GM18867 (cell line): ENCODE data around the gene ABHD2.
"Not testable (repeated sequence)": the region's sequence is repeated elsewhere in the genome, so short reads cannot be mapped to it uniquely, and the experiment has no call there.

Source experiments
- ATAC-seq: cut with Tn5 transposase; IDR thresholded peaks from one replicate; pipeline ENCODE4 v1.9.1; 2021; ENCODE audit warnings: mild to moderate bottlenecking, moderate library complexity; ENCODE audit not compliant: unreplicated experiment

The ABHD2 gene

DNA sequence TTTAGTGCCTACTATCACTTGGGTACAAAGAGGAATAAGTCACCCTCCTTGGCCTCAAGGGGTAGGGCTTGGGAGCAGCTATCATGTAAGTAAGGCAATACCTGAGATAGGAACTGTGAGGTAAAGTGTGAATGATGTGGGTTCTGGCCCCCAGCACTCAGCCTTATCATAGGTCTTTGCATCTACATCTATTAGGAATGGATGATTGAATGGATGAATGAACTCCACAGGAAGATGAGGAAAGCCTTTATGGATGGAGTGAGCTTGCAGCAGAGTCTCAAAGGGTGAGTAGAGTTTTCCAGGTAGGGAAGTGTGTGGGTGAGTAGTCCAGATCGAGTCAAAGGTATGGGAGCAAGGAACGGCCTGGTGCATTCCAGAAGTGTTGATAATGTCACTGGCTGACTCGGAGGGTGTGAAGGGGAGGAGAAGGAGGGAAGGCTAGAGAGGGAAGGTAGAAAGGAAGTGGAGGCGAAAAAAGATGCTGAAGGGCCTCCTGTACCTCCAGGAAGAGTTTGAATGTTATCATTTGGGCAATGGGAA, 13.1 kb upstream of the ABHD2 start:
- ATAC-seq: no peak

DNA sequence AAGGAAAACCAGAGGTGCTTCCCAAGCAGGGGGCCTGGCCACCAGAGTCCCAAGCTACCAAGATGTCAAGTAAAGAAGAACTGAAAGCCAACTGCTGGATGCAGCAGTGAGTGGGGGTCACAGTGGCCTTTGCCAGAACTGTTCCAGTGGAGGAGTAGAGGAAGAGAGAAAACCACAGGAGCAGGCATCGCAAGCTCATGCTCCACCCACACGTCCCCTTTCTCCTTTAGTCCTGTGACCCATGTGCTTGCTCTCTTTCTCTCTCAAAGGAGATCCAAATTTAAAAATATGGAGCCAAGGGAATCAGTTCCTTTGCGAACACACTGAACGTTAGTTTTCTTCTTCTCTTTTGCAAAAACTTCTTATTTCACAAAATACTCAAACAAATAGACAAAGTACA, 12.4 kb upstream of the ABHD2 start:
- no peak for ATAC-seq

GRCh38 chr15:89077750-89078149, 10.5 kb upstream of the ABHD2 start:
- no peak for ATAC-seq

GRCh38 chr15:89078851-89079810, 9.1 kb upstream of the ABHD2 start:
- no peak for ATAC-seq

DNA sequence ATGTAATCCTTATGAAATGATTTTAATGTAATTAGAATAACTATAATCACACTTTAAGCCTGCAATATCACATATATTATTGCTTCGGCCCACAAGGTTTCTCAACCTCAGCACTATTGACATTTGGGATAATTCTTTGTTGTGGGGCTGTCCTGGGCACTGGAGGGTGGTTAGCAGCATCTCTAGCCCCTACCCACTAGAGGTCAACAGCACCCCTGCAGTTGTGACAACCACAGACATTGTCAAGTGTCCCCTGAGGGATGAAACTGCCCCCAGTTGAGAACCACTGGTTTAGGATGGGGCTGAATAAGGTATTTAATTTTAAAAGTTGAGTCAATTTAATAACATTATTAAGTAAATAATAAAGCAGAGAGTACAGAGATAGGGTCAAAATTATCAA, 6.4 kb upstream of the ABHD2 start:
- no peak for ATAC-seq

DNA sequence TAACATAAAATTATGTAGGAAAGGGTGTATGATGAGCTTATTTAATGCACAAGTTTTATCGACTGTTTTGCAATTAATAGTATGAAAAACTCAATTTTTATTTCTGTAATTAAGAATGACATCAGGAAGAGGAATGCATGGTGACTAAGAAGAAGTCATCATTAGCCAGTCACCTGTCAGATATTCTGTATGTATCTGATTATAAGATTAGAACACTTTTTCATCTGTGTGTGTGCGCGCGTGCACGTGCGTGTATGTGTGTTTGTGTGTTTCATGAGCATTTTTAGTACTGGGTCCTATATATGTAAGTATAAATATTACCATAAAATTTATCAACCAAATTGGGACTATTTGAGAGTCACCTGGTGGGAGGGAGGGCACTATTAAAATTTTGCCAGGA, 5.0 kb upstream of the ABHD2 start:
- no peak for ATAC-seq

- no peak for ATAC-seq
Observed at GRCh38 chr15:89085289-89085926, 2.8 kb upstream of the ABHD2 start.

DNA sequence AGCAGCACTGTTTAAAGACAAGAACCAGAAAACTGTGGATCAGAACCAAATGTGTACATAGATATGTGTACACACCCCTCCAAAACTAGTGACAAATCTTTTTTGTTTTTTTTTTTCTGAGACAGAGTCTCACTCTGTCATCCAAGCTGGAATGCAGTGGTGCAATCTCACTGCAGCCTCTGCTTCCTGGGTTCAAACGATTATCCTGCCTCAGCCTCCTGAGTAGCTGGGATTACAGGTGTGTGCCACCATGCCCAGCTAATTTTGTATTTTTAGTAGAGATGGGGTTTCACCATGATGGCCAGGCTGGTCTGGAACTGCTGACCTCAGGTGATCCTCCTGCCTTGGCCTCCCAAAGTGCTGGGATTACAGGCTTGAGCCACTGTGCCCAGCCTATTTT, 2.3 kb upstream of the ABHD2 start:
- not testable (repeated sequence) for ATAC-seq

DNA sequence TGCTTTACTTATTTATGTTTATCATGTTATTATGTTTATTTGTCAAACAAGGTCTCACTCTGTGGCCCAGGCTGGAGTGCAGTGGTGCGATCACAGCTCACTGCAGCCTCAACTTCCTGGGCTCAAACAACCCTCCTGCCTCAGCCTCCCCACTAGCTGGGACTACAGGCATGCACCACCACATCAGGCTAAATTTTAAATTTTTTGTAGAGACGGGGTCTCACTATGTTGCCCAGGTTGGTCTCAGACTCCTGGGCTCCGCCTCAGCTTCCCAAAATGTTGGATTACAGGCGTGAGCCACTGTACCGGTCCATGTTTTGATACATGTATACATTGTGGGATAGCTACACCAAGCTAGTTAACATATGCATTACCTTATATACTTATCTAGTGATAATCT, 1.9 kb upstream of the ABHD2 start:
- ATAC-seq: not testable (repeated sequence)

DNA sequence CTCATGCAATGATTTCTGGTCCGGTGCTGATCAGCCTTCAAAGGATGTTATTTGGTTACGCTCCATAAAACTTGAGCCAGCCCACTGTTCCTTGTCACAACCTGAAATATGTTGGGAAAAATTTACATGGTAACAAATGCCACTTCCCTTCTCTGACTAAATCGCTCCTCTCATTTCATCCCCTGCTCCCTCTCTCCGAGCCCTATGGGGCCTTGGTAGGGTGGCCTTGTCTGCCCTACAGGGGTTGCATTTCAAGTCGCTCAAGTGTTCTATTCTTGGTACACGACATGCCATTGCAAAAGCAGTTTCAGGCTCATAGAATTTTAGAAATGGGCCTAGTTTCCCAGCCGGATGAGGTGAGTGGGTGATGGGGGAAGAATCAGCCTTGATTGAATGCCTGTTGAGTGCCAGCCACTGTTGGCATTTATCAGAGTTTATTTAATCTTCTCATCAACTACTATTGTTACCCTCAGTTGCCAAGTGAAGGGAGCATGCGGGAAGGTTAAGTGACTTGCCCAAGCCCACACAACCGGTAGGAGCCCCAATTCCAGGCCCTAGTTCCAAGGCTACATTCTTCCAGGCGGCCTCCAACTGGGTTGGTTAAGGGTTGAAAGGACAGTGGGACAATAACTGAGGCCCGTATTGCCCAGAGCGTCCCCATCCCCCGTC, 961 bp upstream of the ABHD2 start:
- ATAC-seq: no peak

DNA sequence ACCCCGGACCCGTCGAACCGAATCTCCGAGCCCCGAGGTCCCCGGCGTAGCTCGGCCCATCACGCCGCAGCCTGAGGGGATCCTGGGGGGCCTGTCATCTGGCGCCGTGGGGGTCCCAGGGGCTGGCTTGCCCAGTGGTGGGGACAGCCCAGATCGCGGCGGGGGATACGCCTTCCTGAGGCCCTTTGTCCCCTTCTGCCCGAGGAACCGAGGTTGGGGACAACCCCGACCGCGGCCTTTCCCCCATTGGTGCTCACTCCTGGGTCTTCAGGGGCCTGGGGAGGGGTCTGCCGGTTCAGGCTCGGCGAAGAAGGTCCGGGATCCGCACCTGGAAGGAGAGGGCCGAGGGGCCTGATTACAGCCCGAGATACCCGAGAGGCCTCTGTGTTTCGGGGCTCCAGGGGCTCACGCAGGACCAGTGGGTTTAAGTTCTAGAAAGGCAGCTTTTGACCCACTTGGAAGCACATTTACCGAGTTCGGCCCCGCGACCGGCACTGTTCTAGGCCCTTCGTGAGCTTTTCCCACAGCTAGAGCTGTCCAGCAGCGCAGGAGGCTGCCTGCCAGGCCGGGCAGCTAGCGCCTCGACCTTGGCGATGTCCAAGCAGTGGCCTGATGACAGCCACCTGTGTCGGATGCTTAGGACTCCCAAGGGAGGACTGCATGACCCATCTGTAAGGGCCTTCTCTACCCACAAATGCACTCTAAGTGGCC, 504 bp downstream of the ABHD2 start:
- ATAC-seq: peak; percentile 15

GRCh38 chr15:89089316-89090230, 1.3 kb downstream of the ABHD2 start:
- ATAC-seq: no peak

- no peak for ATAC-seq
Observed at GRCh38 chr15:89090791-89091626, 2.8 kb downstream of the ABHD2 start.

GRCh38 chr15:89091627-89092220, 3.5 kb downstream of the ABHD2 start:
- ATAC-seq: no peak

DNA sequence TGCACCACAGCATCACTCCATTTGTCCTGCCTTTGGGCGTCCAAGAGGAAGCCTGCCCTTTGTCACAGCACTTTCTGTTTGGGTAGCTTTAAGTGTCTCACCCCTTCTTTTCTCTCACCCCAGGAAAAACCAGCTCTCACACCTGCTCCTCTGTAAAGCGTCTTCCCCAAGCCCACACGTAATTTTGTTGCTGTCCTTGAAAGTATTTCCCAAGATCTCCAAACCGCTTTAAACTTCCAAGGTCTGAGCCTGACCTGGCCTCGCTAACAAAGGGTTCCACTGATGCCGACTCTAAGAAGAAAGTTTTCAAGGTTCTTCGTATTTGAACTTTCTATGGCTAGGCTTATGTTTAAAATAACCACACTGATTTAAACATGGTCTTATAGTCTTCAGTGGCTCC, 5.3 kb downstream of the ABHD2 start:
- ATAC-seq: no peak

- no peak for ATAC-seq
Observed at GRCh38 chr15:89095073-89095472, 6.8 kb downstream of the ABHD2 start.

- no peak for ATAC-seq
Observed at GRCh38 chr15:89095556-89095955, 7.3 kb downstream of the ABHD2 start.

DNA sequence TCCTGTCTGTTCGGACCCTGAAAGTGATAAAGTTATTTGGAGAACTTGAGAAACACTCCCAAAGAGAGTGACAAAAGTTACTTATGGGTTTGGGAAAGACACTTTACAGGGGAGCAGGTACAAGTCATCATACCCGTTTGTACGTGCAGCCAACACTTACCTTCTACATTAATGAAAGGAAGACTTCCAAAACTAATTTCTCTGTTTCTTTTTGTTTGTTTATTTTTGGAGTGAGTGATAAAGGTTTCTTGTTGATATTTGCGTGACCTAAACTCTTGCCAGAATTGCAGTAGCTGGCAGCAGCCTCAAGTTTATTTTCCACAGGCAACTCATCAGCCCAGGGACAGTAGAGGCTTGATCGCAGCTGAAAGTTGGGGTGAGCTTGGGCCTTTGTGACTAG, 8.4 kb downstream of the ABHD2 start:
- no peak for ATAC-seq

- no peak for ATAC-seq
Observed at GRCh38 chr15:89097313-89097712, 9.1 kb downstream of the ABHD2 start.
